Measurements from ENCODE around the gene PLXNB1.

Gene PLXNB1

GRCh38 chr3:48432411-48433371, 2.8 kb upstream of the PLXNB1 start:
- DNase-seq: no peak

DNA sequence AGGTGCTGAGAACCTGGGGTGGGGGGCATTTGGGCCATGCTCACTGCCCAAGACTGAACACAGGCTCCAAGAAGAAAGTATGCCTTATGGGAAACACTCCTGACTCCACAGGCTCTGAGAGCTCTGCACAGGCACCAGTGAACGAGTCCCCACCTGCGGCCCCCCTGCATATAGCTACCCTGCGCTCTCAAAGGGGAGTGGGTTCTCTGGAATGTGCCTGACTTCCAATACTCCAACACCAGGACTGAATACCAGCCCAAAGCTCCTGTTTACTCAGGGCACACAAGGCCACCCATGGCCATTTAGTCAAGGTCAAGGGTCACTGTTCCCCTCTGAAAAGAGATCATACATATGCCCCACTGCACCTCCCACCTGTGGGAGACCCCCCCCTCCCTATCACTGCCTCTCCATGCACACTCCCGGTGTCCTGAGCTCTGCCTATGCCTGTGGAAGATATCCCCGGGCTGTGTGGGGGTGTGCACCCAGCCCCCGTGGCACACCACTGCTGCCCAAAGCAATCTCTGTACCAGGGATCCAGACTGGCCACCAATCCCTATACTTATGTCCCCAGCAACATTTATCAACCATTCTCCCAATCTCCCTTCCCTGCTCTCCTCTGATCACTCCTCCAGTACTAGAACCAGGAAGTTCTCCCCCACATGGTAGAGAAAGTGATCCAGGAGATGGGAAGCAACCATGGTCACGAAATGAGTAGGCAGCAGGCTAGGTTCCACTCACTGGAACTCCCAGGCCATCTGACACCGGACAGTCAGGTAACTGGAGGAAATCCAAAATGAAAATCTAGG, 1.5 kb upstream of the PLXNB1 start:
- DNase-seq: no peak

GRCh38 chr3:48430708-48431101, 819 bp upstream of the PLXNB1 start:
- no peak for DNase-seq

DNA sequence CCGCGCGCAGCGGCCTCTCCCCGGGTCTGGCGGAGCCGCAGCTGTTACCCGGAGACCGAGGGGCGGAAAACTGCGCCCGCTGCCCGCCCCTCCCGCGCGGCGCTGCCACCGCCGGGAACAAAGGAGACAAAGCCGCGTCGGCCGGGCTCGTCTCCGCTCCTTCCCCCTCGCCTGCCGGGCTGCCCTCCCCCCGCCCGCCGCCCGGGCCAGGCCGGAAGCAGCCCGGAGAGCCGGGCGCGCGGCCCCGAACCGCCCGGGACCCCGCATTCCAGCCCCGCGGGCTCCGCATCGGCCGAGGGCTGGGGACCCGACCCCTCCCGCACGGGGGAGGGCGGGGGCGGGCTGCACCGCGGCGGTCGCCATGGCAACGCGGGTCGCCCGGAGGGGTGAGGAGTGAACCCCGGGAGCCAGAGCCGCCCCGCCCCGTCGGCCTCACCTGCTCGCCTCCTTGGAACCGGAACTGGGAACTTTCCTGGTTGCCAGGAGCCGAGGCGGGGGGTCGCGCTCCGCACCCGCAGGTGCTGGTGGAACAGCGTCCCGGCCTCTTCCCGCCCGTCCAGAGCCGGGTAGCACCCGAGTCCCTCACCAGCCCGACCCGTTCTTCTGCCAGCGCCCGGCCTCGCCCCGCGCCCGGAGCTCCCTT, 448 bp downstream of the PLXNB1 start:
- peak; percentile 61 for DNase-seq

DNA sequence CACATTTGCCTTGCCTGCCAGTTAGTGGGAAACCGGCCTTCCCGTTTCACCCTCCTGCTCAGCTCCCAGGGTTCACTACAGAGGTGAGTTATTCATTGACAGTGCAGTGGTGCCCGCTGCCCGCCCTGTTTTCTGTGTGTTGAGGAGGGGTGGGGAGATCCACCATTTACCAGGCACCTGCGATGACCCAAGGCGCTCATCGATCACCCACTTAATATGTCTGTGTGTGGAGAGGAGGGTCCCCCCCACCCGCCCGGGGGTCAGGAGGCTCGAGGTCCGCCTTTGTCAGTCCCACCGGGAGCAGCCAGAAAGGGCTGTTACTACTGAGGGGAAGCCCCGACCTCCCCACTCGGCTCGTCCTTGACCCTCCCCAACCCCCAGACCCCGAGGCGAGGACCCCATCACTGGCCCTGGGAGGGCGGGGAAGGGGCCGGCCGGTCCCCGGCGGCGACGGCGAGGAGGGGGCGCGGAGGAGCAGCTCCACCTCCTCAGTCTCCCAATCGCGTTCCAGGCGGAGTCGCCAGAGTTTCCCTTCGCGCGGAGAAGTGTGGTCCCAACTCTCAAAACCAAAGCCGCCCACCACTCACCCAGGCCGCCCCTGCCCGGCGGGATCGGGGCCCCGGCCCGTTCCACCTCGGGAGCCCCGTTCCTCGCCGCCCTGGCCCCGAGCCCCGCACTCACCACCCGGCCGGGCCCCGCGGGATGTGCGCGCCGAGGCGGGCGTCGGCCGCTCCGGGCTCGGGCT, 1.1 kb downstream of the PLXNB1 start:
- DNase-seq: peak; percentile 17 to 30

- no peak for DNase-seq
Measured at GRCh38 chr3:48428088-48428571, 1.8 kb downstream of the PLXNB1 start.

DNA sequence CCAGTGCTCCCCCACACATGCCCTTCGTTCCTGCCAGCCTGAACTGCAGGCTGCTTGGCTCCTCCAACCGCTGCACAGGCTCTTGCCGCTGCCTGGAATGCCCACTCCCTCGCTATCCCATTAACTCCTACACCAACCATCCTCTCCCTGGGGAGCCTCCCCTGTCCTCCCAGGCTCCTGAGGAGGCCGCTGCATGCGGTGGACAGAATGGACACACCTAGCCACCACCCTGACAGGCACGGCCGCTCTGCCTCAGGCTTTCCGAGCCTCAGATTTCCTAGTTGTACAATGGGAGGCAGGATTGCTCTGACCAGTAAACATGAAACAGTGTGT, 2.3 kb downstream of the PLXNB1 start:
- DNase-seq: no peak

GRCh38 chr3:48426944-48427629, 2.8 kb downstream of the PLXNB1 start:
- DNase-seq: no peak

DNA sequence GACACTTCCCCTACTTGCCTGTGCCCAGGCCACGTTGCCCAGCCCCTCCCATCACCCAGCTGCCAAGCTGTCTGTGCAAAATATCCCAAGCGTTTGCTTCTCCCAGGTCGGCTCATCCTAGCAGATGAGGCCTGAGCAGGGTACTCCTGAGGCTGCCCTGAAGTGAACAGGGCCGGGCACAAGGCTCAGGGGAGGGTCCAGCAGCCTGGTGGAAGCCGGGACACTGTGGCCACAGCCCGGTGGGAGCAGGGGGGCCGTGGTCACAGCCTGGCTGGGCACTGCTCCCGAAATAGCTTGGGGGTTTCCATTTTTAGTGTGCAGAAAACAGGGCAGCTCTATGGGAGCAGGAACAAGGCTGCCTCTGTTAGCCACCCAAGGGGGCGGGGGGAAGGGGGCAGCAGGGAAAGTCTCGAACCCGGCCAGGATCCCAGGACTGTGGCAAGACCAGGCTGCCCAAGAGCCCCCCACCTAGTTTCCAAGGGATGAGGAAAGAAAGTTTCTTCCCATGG, 3.4 kb downstream of the PLXNB1 start:
- no peak for DNase-seq

DNA sequence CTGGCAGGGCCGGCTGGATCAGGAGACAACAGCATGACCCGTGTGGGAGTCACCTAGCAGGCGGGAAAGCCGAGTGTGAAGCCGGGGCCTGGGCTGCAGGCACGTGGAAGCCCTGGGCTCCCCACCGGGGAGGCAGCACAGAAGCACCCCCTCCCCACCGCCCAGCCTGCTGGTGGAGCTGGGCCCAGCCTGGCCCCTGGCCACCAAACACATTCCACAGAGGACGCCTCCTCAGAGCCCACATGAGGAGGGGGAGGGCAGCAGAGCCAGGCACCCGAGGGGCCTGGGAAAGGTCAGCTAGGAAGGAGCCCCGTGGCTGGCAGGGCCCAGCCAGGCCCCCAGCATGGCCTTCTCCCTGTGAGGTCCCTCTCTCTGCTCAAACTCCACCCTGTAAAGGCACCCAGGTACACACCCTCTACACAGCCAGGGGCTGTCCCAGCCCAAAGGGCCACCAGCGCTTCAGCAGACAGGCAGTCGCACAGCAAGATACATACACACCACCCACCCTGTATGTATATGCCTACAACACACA, 4.5 kb downstream of the PLXNB1 start:
- no peak for DNase-seq

DNA sequence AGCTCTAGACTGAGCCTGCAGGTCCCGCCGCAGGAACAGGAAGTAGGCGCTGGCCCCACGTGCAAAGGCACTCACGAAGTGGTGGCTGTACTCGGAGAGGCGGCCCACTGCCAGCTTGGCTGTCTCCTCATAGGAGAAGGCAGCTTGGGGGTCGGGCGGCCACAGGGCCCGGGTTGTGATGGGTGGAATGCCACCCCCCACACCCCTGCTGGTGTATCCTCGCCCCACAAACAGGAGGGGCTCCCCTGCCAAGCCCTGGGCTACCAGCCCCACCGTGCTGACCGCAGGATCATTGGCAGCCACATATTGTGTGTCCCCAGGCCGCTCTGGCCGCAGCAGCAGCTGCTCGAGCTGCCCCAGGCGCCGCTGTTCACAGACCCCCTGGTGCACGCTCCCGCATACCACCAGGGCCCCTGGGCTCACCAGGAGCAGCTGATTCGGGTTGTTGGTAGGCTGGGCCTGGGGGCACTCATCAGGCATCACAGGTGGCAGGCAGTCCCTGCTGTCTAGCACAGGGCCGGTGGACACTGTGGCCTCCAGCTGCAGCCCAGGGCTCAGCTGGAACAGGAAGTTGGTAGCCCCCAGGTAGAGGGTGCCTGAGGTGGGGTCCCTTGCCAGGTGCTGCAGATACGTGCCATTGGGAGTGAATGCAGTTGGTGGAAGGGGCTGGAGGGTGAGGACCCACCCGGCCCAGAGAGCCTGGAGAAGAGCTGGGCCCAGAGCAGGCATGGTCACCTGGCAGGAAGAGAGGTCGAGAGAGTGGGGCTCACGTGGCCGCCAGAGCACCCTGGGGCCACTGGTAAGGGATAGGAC, 5.8 kb downstream of the PLXNB1 start:
- DNase-seq: no peak

- no peak for DNase-seq
Measured at GRCh38 chr3:48423241-48423882, 6.5 kb downstream of the PLXNB1 start.

DNA sequence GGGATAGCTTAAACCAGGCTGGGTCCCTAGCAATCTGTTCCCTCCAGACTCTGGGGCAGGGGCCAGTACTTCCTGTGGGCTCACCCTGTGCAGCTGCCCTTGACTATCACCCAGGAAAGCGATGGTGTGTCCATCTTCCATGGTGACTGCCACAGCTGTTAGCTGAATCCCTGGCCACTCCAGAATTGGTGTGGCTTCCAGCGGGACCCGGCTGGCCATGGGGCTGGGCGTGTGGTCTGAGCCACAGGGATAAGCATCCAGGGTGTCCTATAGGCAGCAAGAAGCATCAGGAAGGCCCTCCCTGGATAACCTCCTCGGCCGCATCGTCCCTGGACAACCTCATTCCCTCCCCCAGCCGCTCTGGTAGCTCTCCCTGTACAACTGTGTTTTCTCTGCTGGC, 7.2 kb downstream of the PLXNB1 start:
- DNase-seq: no peak

- no peak for DNase-seq
Measured at GRCh38 chr3:48422272-48422671, 7.6 kb downstream of the PLXNB1 start.

DNA sequence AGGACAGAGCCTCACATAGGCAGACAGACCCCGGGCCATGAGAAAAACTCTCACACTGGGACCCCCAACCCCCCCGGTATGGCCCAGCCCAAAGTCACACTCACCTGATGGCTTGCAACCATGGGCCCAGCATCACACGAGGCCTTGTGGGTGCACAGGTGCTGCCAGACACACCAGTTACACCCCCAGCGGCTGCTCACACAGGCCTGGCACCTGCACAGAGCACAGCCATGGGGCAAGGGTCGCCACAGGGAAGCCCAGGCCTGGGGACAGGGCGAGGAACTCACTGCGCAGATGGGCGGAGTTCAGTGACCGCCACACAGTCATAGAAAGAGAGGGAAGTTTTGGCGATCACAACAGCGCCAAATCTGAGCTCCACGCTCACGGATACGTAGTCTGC, 9.3 kb downstream of the PLXNB1 start:
- no peak for DNase-seq

GRCh38 chr3:48419597-48419996, 10.3 kb downstream of the PLXNB1 start:
- DNase-seq: no peak

- no peak for DNase-seq
Measured at GRCh38 chr3:48419149-48419548, 10.7 kb downstream of the PLXNB1 start.

- DNase-seq: no peak
Measured at GRCh38 chr3:48418651-48419050, 11.2 kb downstream of the PLXNB1 start.

- DNase-seq: no peak
Measured at GRCh38 chr3:48418140-48418539, 11.7 kb downstream of the PLXNB1 start.

GRCh38 chr3:48417529-48418108, 12.3 kb downstream of the PLXNB1 start:
- no peak for DNase-seq
